ENCODE results near the gene RBM18. TPM values are rescaled to one million over a fixed set of nuclear protein-coding genes. Genes with fewer than 3 reads are reported as not detected.

The RBM18 gene
- total RNA-seq, 1 experiment from 2014 or later = 32.5 TPM

GRCh38 chr9:122251351-122251750 is 13.3 kb downstream of the RBM18 start (continued):
- TF ChIP-seq CTCF (IDR thresholded peaks at IDR 0.05 in 2 of 3, conservative IDR thresholded peaks at IDR 0.05 in 1 of 3; ENCODE audit: borderline replicate concordance in 1 of 3, insufficient read depth in 1 of 3, low read depth in 2 of 3, low read length in 2 of 3) (no peak), EZH2 (IDR thresholded peaks at IDR 0.05) (no peak), POLR2AphosphoS5 (IDR thresholded peaks at IDR 0.05; ENCODE audit: low read depth, low read length) (no peak), CEBPB (IDR thresholded peaks at IDR 0.05; ENCODE audit: low read depth) (no peak), MAX (IDR thresholded peaks at IDR 0.05) (no peak), JUND (IDR thresholded peaks at IDR 0.05) (no peak), ZFX (IDR thresholded peaks at IDR 0.05) (no peak), FOSL1 (IDR thresholded peaks at IDR 0.05; ENCODE audit: low read depth) (no peak), POLR2A (IDR thresholded peaks at IDR 0.05; ENCODE audit: borderline replicate concordance, extremely low read depth, insufficient read depth, insufficient read length) (no peak), ZNF274 (IDR thresholded peaks at IDR 0.05; ENCODE audit: low read depth, low read length) (no peak), REST (IDR thresholded peaks at IDR 0.05; ENCODE audit: low read depth) (no peak), TCF7L2 (IDR thresholded peaks at IDR 0.05; ENCODE audit: borderline replicate concordance, extremely low read depth, insufficient read depth, insufficient read length) (no peak)

Measured in HCT116 (cell line).